Duodenal mucosa (tissue), 2 donors: ENCODE measurements around the gene GINS2.

Source experiments
- H3K27ac ChIP-seq: one replicate; pipeline ENCODE4 v1.7.0; 2013; ENCODE audit warnings: low read depth, low read length
- H3K27me3 ChIP-seq, 2 donors: one replicate each; pipeline ENCODE4 v1.7.0; 2013; ENCODE audit warnings: low read length in 2 of 2, control low read depth in 1 of 2; ENCODE audit not compliant: insufficient read depth in 2 of 2, control insufficient read depth in 1 of 2
- H3K36me3 ChIP-seq, 2 donors: one replicate each; pipeline ENCODE4 v1.7.0; 2013; ENCODE audit warnings: low read length in 2 of 2, control low read depth in 1 of 2; ENCODE audit not compliant: insufficient read depth in 2 of 2, control insufficient read depth in 1 of 2
- H3K4me1 ChIP-seq, 2 donors: one replicate each; pipeline ENCODE4 v1.7.0; 2013; ENCODE audit warnings: low read length in 2 of 2, control low read depth in 1 of 2; ENCODE audit not compliant: insufficient read depth in 2 of 2, control insufficient read depth in 1 of 2
- H3K4me3 ChIP-seq, 2 donors: one replicate each; pipeline ENCODE4 v1.7.0; 2013; ENCODE audit warnings: low read length in 2 of 2, low read depth in 1 of 2
- H3K9ac ChIP-seq, 2 donors: one replicate each; pipeline ENCODE4 v1.7.0; 2013; ENCODE audit warnings: low read length in 2 of 2, low read depth in 1 of 2
- H3K9me3 ChIP-seq, 2 donors: one replicate each; pipeline ENCODE4 v1.7.0; 2013; ENCODE audit warnings: low read length in 2 of 2, control low read depth in 1 of 2; ENCODE audit not compliant: control insufficient read depth in 1 of 2

GINS2 gene

DNA sequence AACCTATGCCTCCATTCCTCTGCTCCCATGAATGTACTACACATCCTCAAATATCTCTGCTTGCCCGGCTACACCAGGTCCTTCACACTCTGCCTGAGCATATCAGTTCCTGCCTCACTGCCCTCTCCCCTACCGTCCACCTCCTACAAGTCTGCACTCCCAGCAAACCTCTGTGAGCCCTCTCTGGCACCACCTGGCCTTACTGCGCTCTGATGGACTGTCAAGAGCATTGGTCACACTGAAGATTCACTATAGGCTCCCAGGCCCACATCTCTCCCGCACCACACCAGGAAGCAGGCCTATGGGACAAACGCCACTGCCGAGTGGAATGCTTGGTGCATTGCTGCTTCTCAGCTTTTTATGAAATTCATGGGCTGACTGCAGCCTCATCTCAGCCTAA is 8.9 kb downstream of the GINS2 start:
- peaks cover 9 to 30% of the 10 kb centered on the region in 2 donors for H3K36me3 ChIP-seq
- no peak overlapping the region for H3K9ac ChIP-seq
- peaks cover 14 to 18% of the 10 kb centered on the region in 2 donors for H3K4me1 ChIP-seq
- H3K27me3 ChIP-seq, result no peaks in the 10 kb centered on the region
- H3K4me3 ChIP-seq, result no peak overlapping the region
- H3K27ac ChIP-seq, result no peak overlapping the region
- H3K9me3 ChIP-seq, result no peaks in the 10 kb centered on the region

DNA sequence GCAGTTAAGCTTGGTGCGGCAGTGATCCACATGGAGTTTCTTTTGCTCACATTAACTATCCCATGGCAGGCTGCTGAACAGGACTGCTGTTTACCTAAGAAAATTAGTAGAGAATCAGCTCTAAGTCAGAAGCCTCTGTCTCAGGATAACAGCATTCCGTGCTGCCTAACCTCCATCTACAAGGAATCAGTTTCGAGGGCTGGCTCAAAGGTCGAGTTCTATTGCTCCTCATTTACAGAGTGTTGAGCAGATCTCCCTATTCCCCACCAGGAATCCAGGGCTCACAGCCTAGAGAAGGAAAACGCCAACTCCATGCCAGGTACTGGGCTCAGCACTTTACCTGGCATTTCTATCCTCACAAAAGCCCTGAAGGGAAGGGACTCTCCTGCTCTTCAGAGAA is 9.9 kb downstream of the GINS2 start:
- Histone ChIP-seq H3K9me3 (no peaks in the 10 kb centered on the region), H3K4me3 (no peak overlapping the region), H3K27me3 (no peaks in the 10 kb centered on the region), H3K27ac (no peak overlapping the region), H3K4me1 (peaks cover 24 to 27% of the 10 kb centered on the region in 2 donors), H3K9ac (no peak overlapping the region), H3K36me3 (peaks cover 10 to 40% of the 10 kb centered on the region in 2 donors)

DNA sequence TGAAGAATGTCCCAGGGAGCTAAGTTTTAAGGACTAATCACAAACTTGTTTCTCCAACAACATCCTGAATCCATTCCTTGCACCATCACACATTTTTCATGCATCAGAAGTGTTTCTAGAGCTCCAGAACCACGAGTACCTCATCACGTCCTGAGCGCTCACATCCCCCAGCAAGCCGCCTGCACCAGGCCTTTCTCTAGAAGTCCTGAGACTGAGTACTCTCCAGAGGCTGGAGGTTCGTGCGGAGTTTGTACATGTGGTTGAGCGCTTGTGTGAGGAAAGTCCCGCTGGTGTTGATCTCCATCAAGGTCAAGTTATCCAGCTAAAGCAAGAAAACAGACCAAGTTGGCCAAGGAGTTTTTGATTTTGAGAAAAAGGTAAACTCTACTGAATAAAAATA is 10.7 kb downstream of the GINS2 start:
- H3K4me3 ChIP-seq, result no peak overlapping the region
- no peaks in the 10 kb centered on the region for H3K27me3 ChIP-seq
- no peak overlapping the region for H3K9ac ChIP-seq
- H3K4me1 ChIP-seq, result peaks cover 26 to 31% of the 10 kb centered on the region in 2 donors
- H3K36me3 ChIP-seq, result peaks cover 10 to 43% of the 10 kb centered on the region in 2 donors
- no peaks in the 10 kb centered on the region for H3K9me3 ChIP-seq
- H3K27ac ChIP-seq, result no peak overlapping the region

DNA sequence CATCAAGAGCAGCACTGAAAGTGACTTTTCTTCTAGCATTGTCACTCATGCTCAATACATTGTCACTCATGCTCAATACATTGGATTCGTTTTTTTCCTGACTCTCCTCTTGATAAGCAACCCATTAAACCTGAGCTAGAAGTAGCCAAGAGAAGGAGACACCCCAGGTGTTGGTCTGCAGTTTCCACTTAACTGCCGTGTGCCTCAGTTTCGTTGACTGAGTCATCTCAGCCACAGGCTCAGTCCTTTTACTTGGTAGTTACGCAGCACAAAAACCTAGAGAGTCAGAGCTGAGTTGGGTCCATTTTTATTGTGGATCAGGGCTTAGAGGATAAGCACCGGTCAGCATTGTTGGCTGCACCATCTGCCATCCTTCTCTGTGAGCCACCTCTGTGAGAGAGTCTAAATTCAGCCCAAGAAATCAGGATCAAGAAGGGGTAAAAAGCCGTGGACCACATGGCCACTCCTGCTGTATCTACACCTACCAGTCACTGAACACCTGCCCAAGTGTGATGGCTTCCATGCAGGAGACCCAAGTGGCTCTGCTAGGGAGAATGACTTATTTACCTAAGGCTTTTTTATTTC is 11.3 kb downstream of the GINS2 start:
- no peak overlapping the region for H3K27ac ChIP-seq
- no peaks in the 10 kb centered on the region for H3K9me3 ChIP-seq
- peaks cover 14 to 48% of the 10 kb centered on the region in 2 donors for H3K36me3 ChIP-seq
- H3K4me3 ChIP-seq, result no peak overlapping the region
- no peak overlapping the region for H3K9ac ChIP-seq
- H3K27me3 ChIP-seq, result no peaks in the 10 kb centered on the region
- H3K4me1 ChIP-seq, result peaks cover 26 to 31% of the 10 kb centered on the region in 2 donors

DNA sequence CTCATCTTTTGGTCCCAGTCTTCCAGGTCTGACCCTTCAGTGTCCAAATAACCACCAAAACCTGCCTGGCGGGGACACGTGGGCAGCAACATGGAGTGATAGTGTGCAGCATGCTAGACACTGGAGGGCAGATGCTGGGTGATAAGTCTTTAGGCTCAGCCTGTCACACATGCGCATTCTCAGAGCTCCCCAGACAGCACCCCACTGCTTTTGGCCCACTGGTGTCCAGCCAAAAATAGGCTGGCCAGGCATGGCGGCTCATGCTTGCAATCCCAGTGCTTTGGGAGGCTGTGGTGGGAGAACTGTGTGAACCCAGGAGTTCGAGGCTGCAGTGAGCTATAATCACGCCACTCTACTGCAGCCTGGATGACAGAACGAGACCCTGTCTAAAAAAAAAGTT is 12.3 kb downstream of the GINS2 start:
- Histone ChIP-seq H3K4me1 (peaks cover 26 to 31% of the 10 kb centered on the region in 2 donors), H3K27ac (no peak overlapping the region), H3K9me3 (no peaks in the 10 kb centered on the region), H3K4me3 (no peak overlapping the region), H3K27me3 (no peaks in the 10 kb centered on the region), H3K36me3 (peaks cover 19 to 58% of the 10 kb centered on the region in 2 donors), H3K9ac (no peak overlapping the region)

DNA sequence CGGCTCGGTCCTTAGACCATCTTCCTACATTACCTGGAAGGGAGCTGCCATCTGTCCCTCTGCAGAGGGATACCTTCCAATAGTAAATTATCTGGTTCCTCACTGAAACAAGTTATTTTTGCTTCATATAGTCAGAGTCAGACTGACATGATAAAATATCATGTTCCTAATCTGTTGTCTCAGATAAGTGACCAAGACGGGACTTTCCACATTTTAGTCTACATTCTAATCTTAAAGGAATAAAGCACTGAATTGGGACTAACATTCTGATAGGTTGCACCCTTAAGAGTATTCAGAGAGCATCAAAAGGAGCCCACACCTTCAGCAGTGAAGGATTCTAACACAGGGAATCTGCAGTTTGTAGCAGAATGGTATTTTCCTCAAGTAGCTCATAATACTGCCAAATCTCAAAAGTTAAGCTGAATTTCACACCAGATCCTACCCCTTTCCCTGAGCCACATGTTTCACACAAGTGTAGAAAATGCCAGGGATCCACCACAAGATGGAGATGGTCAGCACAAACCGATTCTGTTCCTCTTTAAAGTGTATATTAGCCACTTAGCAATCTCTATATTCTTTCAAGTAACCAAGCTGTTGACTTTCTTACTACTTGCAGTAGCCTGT is 13.4 kb downstream of the GINS2 start:
- no peak overlapping the region for H3K4me3 ChIP-seq
- H3K36me3 ChIP-seq, result peaks cover 20 to 64% of the 10 kb centered on the region in 2 donors
- no peak overlapping the region for H3K9ac ChIP-seq
- no peak overlapping the region for H3K27ac ChIP-seq
- no peaks in the 10 kb centered on the region for H3K9me3 ChIP-seq
- peaks cover 21 to 22% of the 10 kb centered on the region in 2 donors for H3K4me1 ChIP-seq
- no peaks in the 10 kb centered on the region for H3K27me3 ChIP-seq

DNA sequence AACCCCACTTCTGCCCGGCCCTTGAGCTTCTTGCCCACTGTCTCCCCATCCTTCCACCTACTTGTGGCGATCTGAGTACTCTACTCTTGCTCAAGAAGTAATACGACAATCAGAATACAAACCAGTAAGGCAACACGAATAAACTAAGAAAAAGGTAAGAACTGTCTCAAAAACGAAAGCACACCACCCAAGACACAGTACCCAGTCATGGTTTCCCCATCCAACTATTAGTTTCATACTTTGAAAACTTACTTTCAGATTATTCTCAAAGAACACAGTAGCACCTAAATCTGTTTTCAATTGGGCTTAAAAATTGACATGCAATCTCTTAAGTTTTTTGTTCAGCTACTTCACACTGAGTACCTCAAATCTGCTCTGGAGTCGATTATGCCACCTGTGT is 13.9 kb downstream of the GINS2 start:
- H3K36me3 ChIP-seq, result peaks cover 21 to 70% of the 10 kb centered on the region in 2 donors

DNA sequence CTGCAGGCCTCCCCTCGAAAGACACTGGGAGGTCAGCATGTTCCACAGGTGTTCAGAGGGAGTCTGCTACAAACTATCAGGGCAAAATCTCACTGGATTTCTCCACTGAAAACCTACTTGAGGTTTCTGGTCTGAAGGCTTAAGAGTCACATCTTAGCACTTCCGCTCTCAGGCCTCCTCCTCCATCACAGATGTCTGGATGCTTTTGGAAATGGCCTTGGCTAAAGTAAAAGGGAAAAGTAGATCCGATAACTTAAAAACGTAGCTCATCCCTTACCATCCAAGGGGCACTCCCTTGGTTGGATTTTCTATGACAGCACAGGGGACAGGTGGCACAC is 14.4 kb downstream of the GINS2 start:
- Histone ChIP-seq H3K4me1 (peaks cover 13 to 20% of the 10 kb centered on the region in 2 donors), H3K27me3 (no peaks in the 10 kb centered on the region), H3K9ac (no peak overlapping the region), H3K27ac (no peak overlapping the region), H3K4me3 (no peak overlapping the region), H3K36me3 (peaks cover 25 to 74% of the 10 kb centered on the region in 2 donors), H3K9me3 (no peaks in the 10 kb centered on the region)

More for the DNA sequence above, 13.9 kb downstream of the GINS2 start:
- Histone ChIP-seq H3K9me3 (no peaks in the 10 kb centered on the region), H3K4me1 (peaks cover 15 to 20% of the 10 kb centered on the region in 2 donors), H3K27me3 (no peaks in the 10 kb centered on the region), H3K9ac (no peak overlapping the region), H3K4me3 (no peak overlapping the region), H3K27ac (no peak overlapping the region)

DNA sequence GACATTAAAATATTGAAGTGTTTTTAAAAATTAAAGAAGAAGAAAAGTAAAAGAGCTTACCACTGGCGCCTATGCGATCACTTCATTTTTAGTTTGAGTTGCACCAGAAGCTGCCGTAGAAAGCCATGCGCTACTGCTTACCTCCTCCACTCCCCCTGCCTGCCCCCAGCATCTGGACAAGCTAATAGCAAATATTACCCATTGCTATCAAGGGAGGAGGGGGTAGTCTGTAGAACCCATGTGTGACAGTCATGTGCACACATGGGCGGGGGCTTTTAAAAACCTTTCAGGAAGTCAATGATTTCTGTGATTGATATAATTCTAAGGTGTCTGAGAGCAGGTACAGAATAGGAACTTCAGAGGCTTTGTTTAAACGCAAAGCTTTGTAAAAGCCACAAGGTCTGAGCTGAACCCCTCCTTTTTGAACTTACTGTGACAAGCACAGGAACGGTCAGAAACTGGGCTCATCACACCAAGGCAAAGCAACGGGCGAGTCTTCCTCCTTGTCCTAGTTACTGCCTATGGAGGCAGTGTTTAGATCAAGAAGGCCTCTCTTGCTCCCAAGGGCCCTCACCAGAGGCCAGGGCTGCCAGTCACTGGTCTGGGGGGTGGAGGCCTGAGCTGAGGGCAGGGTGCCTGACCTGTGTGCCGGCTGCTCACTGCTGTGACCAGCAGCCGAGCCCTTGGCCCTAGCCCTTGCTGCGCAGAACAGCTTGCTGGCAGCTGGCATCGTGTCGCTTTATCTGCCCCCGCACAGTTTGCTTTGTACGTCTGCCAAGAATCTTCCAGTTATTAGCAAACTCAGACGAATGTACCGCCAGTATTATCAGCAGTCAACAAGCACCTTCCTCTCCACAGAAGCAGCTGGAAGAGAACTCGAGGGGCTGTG is 15.0 kb downstream of the GINS2 start:
- H3K9me3 ChIP-seq, result no peaks in the 10 kb centered on the region
- H3K27ac ChIP-seq, result no peak overlapping the region
- H3K27me3 ChIP-seq, result no peaks in the 10 kb centered on the region
- peaks cover 30 to 79% of the 10 kb centered on the region in 2 donors for H3K36me3 ChIP-seq
- peaks cover 13 to 19% of the 10 kb centered on the region in 2 donors for H3K4me1 ChIP-seq
- H3K4me3 ChIP-seq, result no peak overlapping the region
- no peak overlapping the region for H3K9ac ChIP-seq

DNA sequence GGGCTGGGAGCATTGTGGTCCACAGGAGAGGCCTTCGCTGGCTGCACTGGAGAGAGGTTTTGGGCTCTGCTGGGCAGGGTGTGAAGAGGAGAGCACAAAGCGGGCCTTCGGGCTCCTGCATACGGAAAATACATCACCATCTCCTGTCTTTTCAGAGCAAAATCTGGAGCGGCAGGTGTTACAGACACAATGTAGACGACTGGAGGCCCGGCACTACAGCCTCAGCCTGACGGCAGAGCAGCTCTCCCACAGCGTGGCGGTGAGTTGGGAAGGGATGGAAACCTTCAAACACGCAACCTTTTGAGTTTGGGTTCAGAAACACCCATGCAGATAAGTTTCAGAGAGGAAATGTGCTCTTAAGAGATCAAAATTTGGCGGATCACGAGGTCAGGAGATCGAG is 17.9 kb downstream of the GINS2 start:
- H3K4me1 ChIP-seq, result peaks cover 12 to 13% of the 10 kb centered on the region in 2 donors
- no peak overlapping the region for H3K9ac ChIP-seq
- H3K27me3 ChIP-seq, result no peaks in the 10 kb centered on the region
- H3K27ac ChIP-seq, result no peak overlapping the region
- H3K4me3 ChIP-seq, result no peak overlapping the region
- peaks cover 50 to 89% of the 10 kb centered on the region in 2 donors for H3K36me3 ChIP-seq
- no peaks in the 10 kb centered on the region for H3K9me3 ChIP-seq
